ENCODE data around the gene EML5. TPM values are rescaled to one million over a fixed set of nuclear protein-coding genes. Genes with fewer than 3 reads are reported as not detected.

The EML5 gene
- total RNA-seq, 1 experiment from 2014 or later: 0.37 TPM

DNA sequence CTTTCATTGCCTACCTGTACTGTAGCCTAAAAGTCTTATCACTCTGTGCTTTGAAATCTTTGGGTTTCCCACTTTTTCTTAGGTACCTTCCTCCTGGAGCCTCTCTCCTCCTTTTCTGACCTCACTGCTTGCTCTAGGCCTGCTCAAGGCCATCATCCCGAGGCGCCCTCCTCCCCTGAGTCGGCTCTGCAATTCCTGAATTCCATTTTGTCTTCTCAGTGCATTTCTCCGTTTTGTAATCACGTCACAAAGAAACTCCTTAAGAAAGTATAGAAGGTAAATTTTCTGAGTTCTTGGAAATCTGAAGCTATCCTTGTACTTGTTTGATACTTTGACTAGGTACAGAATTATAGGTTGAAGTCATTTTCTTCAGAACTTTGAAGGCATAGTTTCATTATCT lies 204.7 kb downstream of the EML5 start:
- Histone ChIP-seq H3K9ac (ENCODE audit: low read length) (no peak overlapping the region), H3K4me3 (ENCODE audit: low read length) (no peak overlapping the region), H3K27me3 (ENCODE audit: low read length) (no peaks in the 10 kb centered on the region), H3K4me2 (ENCODE audit: low read depth, low read length, poor library complexity, severe bottlenecking) (no peak overlapping the region), H4K20me1 (ENCODE audit: insufficient read depth, low read depth, low read length) (no peaks in the 10 kb centered on the region), H3K4me1 (ENCODE audit: low read length) (no peaks in the 10 kb centered on the region), H3K79me2 (ENCODE audit: low read length) (peaks cover 30% of the 10 kb centered on the region), H2AFZ (ENCODE audit: low read length) (no peak overlapping the region), H3K9me2 (replicated peaks; ENCODE audit: insufficient read depth, low read length) (no peaks in the 10 kb centered on the region), H3K36me3 (ENCODE audit: insufficient read depth, low read length) (peaks cover 37% of the 10 kb centered on the region), H3K27ac (ENCODE audit: low read length) (no peak overlapping the region), H3K9me3 (ENCODE audit: low read length) (no peaks in the 10 kb centered on the region)
- DNase-seq: no peak

- no peak overlapping the region for H3K27ac ChIP-seq (ENCODE audit: low read length)
- no peaks in the 10 kb centered on the region for H3K9me3 ChIP-seq (ENCODE audit: low read length)
- H3K36me3 ChIP-seq (ENCODE audit: insufficient read depth, low read length): peaks cover 46% of the 10 kb centered on the region
- H4K20me1 ChIP-seq (ENCODE audit: insufficient read depth, low read depth, low read length): no peaks in the 10 kb centered on the region
- no peaks in the 10 kb centered on the region for H3K27me3 ChIP-seq (ENCODE audit: low read length)
- no peaks in the 10 kb centered on the region for H3K4me1 ChIP-seq (ENCODE audit: low read length)
- no peak overlapping the region for H3K4me3 ChIP-seq (ENCODE audit: low read length)
- H3K9me2 ChIP-seq (replicated peaks; ENCODE audit: insufficient read depth, low read length): no peaks in the 10 kb centered on the region
- H2AFZ ChIP-seq (ENCODE audit: low read length): no peak overlapping the region
- peaks cover 29% of the 10 kb centered on the region for H3K79me2 ChIP-seq (ENCODE audit: low read length)
- no peak overlapping the region for H3K4me2 ChIP-seq (ENCODE audit: low read depth, low read length, poor library complexity, severe bottlenecking)
- H3K9ac ChIP-seq (ENCODE audit: low read length): no peak overlapping the region
- no peak for DNase-seq
Observed at GRCh38 chr14:88584451-88584850, 208.3 kb downstream of the EML5 start.

DNA sequence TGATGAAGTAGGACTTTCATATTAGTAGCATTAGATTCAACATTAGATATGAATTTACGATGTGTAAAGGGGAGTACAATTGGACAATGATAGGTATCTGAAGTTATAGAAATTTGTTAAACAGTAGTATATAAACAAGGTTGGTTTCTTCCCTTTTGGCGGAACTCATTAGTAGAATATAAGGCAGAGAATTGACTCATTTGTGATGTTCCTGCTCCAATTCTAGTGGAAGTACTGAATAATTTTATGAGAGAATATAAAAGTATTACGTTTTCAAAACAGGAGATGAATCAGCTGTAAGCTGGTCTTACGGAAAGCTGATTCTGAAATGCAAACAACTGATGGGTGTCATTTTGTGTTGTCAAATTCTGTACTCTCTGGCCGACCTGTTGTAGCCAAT lies 216.5 kb downstream of the EML5 start:
- no peak for DNase-seq
- H3K9ac ChIP-seq (ENCODE audit: low read length): no peak overlapping the region

GRCh38 chr14:88572117-88572516 lies 220.6 kb downstream of the EML5 start:
- H4K20me1 ChIP-seq (ENCODE audit: insufficient read depth, low read depth, low read length): no peaks in the 10 kb centered on the region

More for the DNA sequence above, 216.5 kb downstream of the EML5 start:
- Histone ChIP-seq H3K9me3 (ENCODE audit: low read length) (no peaks in the 10 kb centered on the region), H3K4me3 (ENCODE audit: low read length) (no peak overlapping the region), H3K36me3 (ENCODE audit: insufficient read depth, low read length) (peaks cover 60% of the 10 kb centered on the region), H3K4me2 (ENCODE audit: low read depth, low read length, poor library complexity, severe bottlenecking) (no peak overlapping the region), H2AFZ (ENCODE audit: low read length) (no peak overlapping the region), H3K79me2 (ENCODE audit: low read length) (peaks cover 5% of the 10 kb centered on the region; the same call in 1 of the 2 replicates), H3K27ac (ENCODE audit: low read length) (no peak overlapping the region), H3K4me1 (ENCODE audit: low read length) (no peaks in the 10 kb centered on the region), H3K27me3 (ENCODE audit: low read length) (no peaks in the 10 kb centered on the region), H3K9me2 (replicated peaks; ENCODE audit: insufficient read depth, low read length) (no peaks in the 10 kb centered on the region), H4K20me1 (ENCODE audit: insufficient read depth, low read depth, low read length) (no peaks in the 10 kb centered on the region)

DNA sequence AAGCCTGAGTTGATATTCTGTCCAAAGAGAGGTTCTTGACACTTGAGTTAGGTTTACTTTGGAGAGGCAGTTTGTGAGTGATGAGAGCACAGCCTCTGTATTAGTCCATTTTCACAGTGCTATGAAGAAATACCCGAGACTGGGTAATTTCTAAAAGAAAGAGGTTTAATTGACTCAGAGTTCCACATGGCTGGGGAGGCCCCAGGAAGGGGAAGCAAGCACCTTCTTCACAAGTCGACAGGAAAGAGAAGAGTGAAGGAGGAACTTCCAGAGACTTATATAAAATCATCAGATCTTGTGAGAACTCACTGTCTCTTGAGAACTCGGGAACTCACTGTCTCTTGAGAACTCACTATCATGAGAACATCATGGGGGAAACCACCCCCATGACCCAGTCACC lies 224.6 kb downstream of the EML5 start:
- DNase-seq: peak; percentile 52
- H2AFZ ChIP-seq (ENCODE audit: low read length): no peak overlapping the region
- H3K4me1 ChIP-seq (ENCODE audit: low read length): peaks cover 13% of the 10 kb centered on the region
- peaks cover 62% of the 10 kb centered on the region for H3K36me3 ChIP-seq (ENCODE audit: insufficient read depth, low read length)
- H3K9me2 ChIP-seq (replicated peaks; ENCODE audit: insufficient read depth, low read length): no peaks in the 10 kb centered on the region
- no peak overlapping the region for H3K4me3 ChIP-seq (ENCODE audit: low read length)
- peaks cover 7% of the 10 kb centered on the region; the same call in 1 of the 2 replicates for H4K20me1 ChIP-seq (ENCODE audit: insufficient read depth, low read depth, low read length)
- peaks cover 54% of the 10 kb centered on the region for H3K79me2 ChIP-seq (ENCODE audit: low read length)
- no peak overlapping the region for H3K27ac ChIP-seq (ENCODE audit: low read length)
- H3K9me3 ChIP-seq (ENCODE audit: low read length): 0 out of 2 replicates have a peak, but pooled peaks cover 5% of the 10 kb centered on the region
- no peak overlapping the region for H3K9ac ChIP-seq (ENCODE audit: low read length)
- no peak overlapping the region for H3K4me2 ChIP-seq (ENCODE audit: low read depth, low read length, poor library complexity, severe bottlenecking)
- no peaks in the 10 kb centered on the region for H3K27me3 ChIP-seq (ENCODE audit: low read length)

More at GRCh38 chr14:88572117-88572516, 220.6 kb downstream of the EML5 start:
- Histone ChIP-seq H3K4me3 (ENCODE audit: low read length) (no peak overlapping the region), H2AFZ (ENCODE audit: low read length) (no peak overlapping the region), H3K27me3 (ENCODE audit: low read length) (no peaks in the 10 kb centered on the region), H3K27ac (ENCODE audit: low read length) (no peak overlapping the region), H3K79me2 (ENCODE audit: low read length) (peaks cover 23% of the 10 kb centered on the region), H3K9me3 (ENCODE audit: low read length) (0 out of 2 replicates have a peak, but pooled peaks cover 5% of the 10 kb centered on the region), H3K9ac (ENCODE audit: low read length) (no peak overlapping the region), H3K4me1 (ENCODE audit: low read length) (no peaks in the 10 kb centered on the region), H3K36me3 (ENCODE audit: insufficient read depth, low read length) (peaks cover 77% of the 10 kb centered on the region), H3K9me2 (replicated peaks; ENCODE audit: insufficient read depth, low read length) (no peaks in the 10 kb centered on the region), H3K4me2 (ENCODE audit: low read depth, low read length, poor library complexity, severe bottlenecking) (no peak overlapping the region)
- DNase-seq: no peak

GRCh38 chr14:88565427-88565826 lies 227.3 kb downstream of the EML5 start:
- peaks cover 18% of the 10 kb centered on the region for H3K4me1 ChIP-seq (ENCODE audit: low read length)
- no peak overlapping the region for H2AFZ ChIP-seq (ENCODE audit: low read length)
- H3K36me3 ChIP-seq (ENCODE audit: insufficient read depth, low read length): peaks cover 45% of the 10 kb centered on the region
- DNase-seq: no peak
- H3K9me3 ChIP-seq (ENCODE audit: low read length): 0 out of 2 replicates have a peak, but pooled peaks cover 5% of the 10 kb centered on the region
- H3K4me2 ChIP-seq (ENCODE audit: low read depth, low read length, poor library complexity, severe bottlenecking): no peak overlapping the region
- H3K9me2 ChIP-seq (replicated peaks; ENCODE audit: insufficient read depth, low read length): no peaks in the 10 kb centered on the region
- H3K27me3 ChIP-seq (ENCODE audit: low read length): no peaks in the 10 kb centered on the region
- H3K4me3 ChIP-seq (ENCODE audit: low read length): no peak overlapping the region
- peaks cover 7% of the 10 kb centered on the region; the same call in 1 of the 2 replicates for H4K20me1 ChIP-seq (ENCODE audit: insufficient read depth, low read depth, low read length)
- no peak overlapping the region for H3K9ac ChIP-seq (ENCODE audit: low read length)
- no peak overlapping the region for H3K27ac ChIP-seq (ENCODE audit: low read length)
- H3K79me2 ChIP-seq (ENCODE audit: low read length): peaks cover 51% of the 10 kb centered on the region

DNA sequence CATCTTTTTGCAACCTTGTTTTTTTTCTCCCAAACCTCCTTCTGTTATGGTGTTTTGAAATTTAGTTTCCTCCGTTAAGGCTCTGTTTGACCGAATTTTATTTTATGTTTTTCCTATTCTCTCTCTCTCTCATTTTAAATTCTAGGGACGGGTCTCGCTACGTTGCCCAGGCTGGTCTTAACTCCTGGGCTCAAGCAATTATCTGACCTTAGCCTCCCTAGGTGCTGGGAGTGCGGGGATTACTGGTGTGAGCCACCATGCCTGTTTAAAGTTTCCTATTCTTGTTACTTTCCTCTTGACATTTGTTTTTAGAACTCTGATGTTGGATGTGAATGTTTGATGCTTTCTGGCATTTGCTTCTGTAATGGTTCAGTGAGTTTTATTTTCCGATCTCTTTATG lies 228.9 kb downstream of the EML5 start:
- Histone ChIP-seq H4K20me1 (ENCODE audit: insufficient read depth, low read depth, low read length) (peaks cover 7% of the 10 kb centered on the region; the same call in 1 of the 2 replicates), H3K4me3 (ENCODE audit: low read length) (peak overlapping the region; percentile 90), H3K9me3 (ENCODE audit: low read length) (0 out of 2 replicates have a peak, but pooled peaks cover 5% of the 10 kb centered on the region), H3K36me3 (ENCODE audit: insufficient read depth, low read length) (peaks cover 30% of the 10 kb centered on the region), H3K9ac (ENCODE audit: low read length) (peak overlapping the region; percentile 93), H2AFZ (ENCODE audit: low read length) (peak overlapping the region; percentile 80; the same call in 1 of the 2 replicates), H3K79me2 (ENCODE audit: low read length) (peaks cover 47% of the 10 kb centered on the region), H3K4me1 (ENCODE audit: low read length) (peaks cover 18% of the 10 kb centered on the region), H3K27ac (ENCODE audit: low read length) (no peak overlapping the region), H3K9me2 (replicated peaks; ENCODE audit: insufficient read depth, low read length) (no peaks in the 10 kb centered on the region), H3K4me2 (ENCODE audit: low read depth, low read length, poor library complexity, severe bottlenecking) (peak overlapping the region; percentile 92), H3K27me3 (ENCODE audit: low read length) (no peaks in the 10 kb centered on the region)
- no peak for DNase-seq

DNA sequence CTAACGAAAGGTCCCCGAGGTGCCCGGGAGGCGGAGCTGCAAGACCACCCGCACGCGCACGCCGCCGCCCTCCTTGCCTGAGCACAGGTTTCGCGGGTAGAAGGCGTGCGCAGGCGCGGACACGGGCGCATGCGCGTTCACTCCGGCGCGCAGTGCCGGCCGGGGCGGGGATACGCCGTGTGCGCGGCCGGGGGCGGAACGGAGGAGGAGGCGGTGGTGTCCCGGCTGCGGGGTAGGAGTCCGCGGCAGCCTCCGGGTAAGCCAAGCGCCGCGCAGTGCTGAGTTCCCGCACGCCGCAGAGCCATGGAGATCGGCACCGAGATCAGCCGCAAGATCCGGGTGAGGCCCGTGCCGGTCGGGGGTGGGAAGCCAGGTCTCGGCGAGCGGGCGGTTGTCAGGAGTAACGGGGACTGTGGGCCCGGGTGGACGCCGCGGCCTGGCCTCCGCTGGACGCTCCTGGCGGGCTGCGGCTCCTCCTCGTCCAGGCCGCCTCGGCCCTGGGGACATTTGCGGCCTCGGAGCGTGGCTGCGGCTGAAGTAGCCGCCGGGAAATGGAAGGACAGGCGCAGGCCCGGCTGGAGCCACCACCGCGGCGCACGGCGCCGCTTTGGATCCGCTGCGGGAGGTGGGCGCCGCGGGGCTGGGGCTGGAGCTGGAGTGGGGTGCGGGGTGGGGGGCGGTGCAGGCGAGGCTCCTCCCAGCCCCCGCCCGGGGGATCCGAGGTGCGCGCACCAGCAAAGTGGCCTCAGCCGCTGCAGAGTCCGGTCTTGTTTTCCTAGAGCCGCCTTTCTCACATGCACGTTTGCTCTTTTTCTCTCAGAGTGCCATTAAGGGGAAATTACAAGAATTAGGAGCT lies 229.7 kb downstream of the EML5 start, which contains the start of gene ZC3H14:
TSS of gene ZC3H14 (plus strand) at position 207 of the 856 bp plus-strand sequence. CDS start at position 304, 97 bp downstream.
- Histone ChIP-seq H4K20me1 (ENCODE audit: insufficient read depth, low read depth, low read length) (peaks cover 7% of the 10 kb centered on the region; the same call in 1 of the 2 replicates), H3K9me3 (ENCODE audit: low read length) (0 out of 2 replicates have a peak, but pooled peaks cover 5% of the 10 kb centered on the region), H3K4me2 (ENCODE audit: low read depth, low read length, poor library complexity, severe bottlenecking) (peak within 1 kb of the TSS; percentile 92), H3K79me2 (ENCODE audit: low read length) (peaks cover 42% of the 10 kb centered on the region), H3K9me2 (replicated peaks; ENCODE audit: insufficient read depth, low read length) (no peaks in the 10 kb centered on the region), H3K4me1 (ENCODE audit: low read length) (peaks cover 18% of the 10 kb centered on the region), H3K27me3 (ENCODE audit: low read length) (no peaks in the 10 kb centered on the region), H3K4me3 (ENCODE audit: low read length) (peak within 1 kb of the TSS; percentile 90), H3K27ac (ENCODE audit: low read length) (peak within 1 kb of the TSS; percentile 35; the same call in 1 of the 2 replicates), H2AFZ (ENCODE audit: low read length) (peak within 1 kb of the TSS; percentile 80), H3K9ac (ENCODE audit: low read length) (peak within 1 kb of the TSS; percentile 93), H3K36me3 (ENCODE audit: insufficient read depth, low read length) (peaks cover 22% of the 10 kb centered on the region)
- peak; percentile 98 for DNase-seq
